ENCODE results near the gene CHAT.

The CHAT gene

GRCh38 chr10:49613882-49614241 is at the start of gene CHAT:
TSS of gene CHAT (plus strand) at chr10:49614037. CDS start at chr10:49614190, 153 bp downstream.
- DNase-seq: no peak

GRCh38 chr10:49564461-49565009 is 49.3 kb upstream of the CHAT start:
- DNase-seq: no peak

- DNase-seq: no peak
These were observed 46.0 kb upstream of the CHAT start for GRCh38 chr10:49567810-49568209.

- no peak for DNase-seq
These were observed 45.6 kb upstream of the CHAT start for GRCh38 chr10:49568235-49568634.

- DNase-seq: no peak
These were observed 44.7 kb upstream of the CHAT start for GRCh38 chr10:49569031-49569631.

- no peak for DNase-seq
These were observed 42.4 kb upstream of the CHAT start for GRCh38 chr10:49571388-49571787.

- DNase-seq: no peak
These were observed 41.2 kb upstream of the CHAT start for GRCh38 chr10:49572594-49573114.

- no peak for DNase-seq
These were observed 38.3 kb upstream of the CHAT start for GRCh38 chr10:49575489-49576072.

- no peak for DNase-seq
These were observed 36.5 kb upstream of the CHAT start for GRCh38 chr10:49577182-49577925.

- DNase-seq: no peak
These were observed 35.4 kb upstream of the CHAT start for GRCh38 chr10:49578392-49578791.

- no peak for DNase-seq
These were observed 34.2 kb upstream of the CHAT start for GRCh38 chr10:49579621-49580020.

GRCh38 chr10:49585387-49585786 is 28.4 kb upstream of the CHAT start:
- DNase-seq: no peak

GRCh38 chr10:49587981-49588380 is 25.9 kb upstream of the CHAT start:
- DNase-seq: no peak

GRCh38 chr10:49592726-49593563 is 20.9 kb upstream of the CHAT start:
- DNase-seq: peak; percentile 78

GRCh38 chr10:49593564-49593875 is 20.3 kb upstream of the CHAT start:
- DNase-seq: no peak

GRCh38 chr10:49593998-49594397 is 19.8 kb upstream of the CHAT start:
- no peak for DNase-seq

GRCh38 chr10:49594594-49594993 is 19.2 kb upstream of the CHAT start:
- peak; percentile 68 for DNase-seq

- DNase-seq: no peak
These were observed 18.7 kb upstream of the CHAT start for GRCh38 chr10:49595003-49595712.

- no peak for DNase-seq
These were observed 17.9 kb upstream of the CHAT start for GRCh38 chr10:49595713-49596492.

- no peak for DNase-seq
These were observed 17.4 kb upstream of the CHAT start for GRCh38 chr10:49596493-49596809.

GRCh38 chr10:49596836-49597235 is 17.0 kb upstream of the CHAT start:
- no peak for DNase-seq

Data from hematopoietic multipotent progenitor cell treated with erythropoietin and hydrocortisone succinate and interleukin-3 and kit ligand, for 6 days (in vitro differentiated cells).